ENCODE results near the gene REXO4. TPM values are rescaled to one million over a fixed set of nuclear protein-coding genes. Genes with fewer than 3 reads are reported as not detected.

The REXO4 gene
- total RNA-seq, 1 experiment from 2014 or later, result 38.6 TPM

GRCh38 chr9:133379153-133380086 is 38.4 kb downstream of the REXO4 start (continued):
- TF ChIP-seq PREB (CRISPR knock-in tag; IDR thresholded peaks at IDR 0.05; ENCODE audit: borderline replicate concordance) (no peak), NR2C2 (CRISPR knock-in tag; IDR thresholded peaks at IDR 0.05) (no peak), ZNF317 (CRISPR knock-in tag; IDR thresholded peaks at IDR 0.05; ENCODE audit: borderline replicate concordance, low read depth) (no peak), JUN (CRISPR knock-in tag; IDR thresholded peaks at IDR 0.05) (no peak), ZMAT4 (CRISPR knock-in tag; IDR thresholded peaks at IDR 0.05) (no peak), STAT6 (CRISPR knock-in tag; conservative IDR thresholded peaks at IDR 0.05; ENCODE audit: low read depth) (no peak), TEAD4 (CRISPR knock-in tag; IDR thresholded peaks at IDR 0.05) (no peak), NFE2L1 (CRISPR knock-in tag; IDR thresholded peaks at IDR 0.05) (no peak), FOXP4 (CRISPR knock-in tag; IDR thresholded peaks at IDR 0.05) (no peak), ATF2 (CRISPR knock-in tag; IDR thresholded peaks at IDR 0.05; ENCODE audit: borderline replicate concordance, low read depth) (no peak), CREM (CRISPR knock-in tag; IDR thresholded peaks at IDR 0.05) (no peak), AFF4 (CRISPR knock-in tag; IDR thresholded peaks at IDR 0.05; ENCODE audit: borderline replicate concordance) (no peak), ETV6 (CRISPR knock-in tag; IDR thresholded peaks at IDR 0.05) (no peak), CBFB (CRISPR knock-in tag; IDR thresholded peaks at IDR 0.05; ENCODE audit: low read depth) (no peak)
